HepG2 (cell line): ENCODE results near the gene NAPB. TPM values are rescaled to one million over a fixed set of nuclear protein-coding genes. Genes with fewer than 3 reads are reported as not detected.

Source experiments
- ATAD3A ChIP-seq: sonication (generic); formaldehyde crosslinking; IDR thresholded peaks from 2 replicates; pipeline ENCODE4 v1.4.0; 2020; ENCODE audit warnings: missing genetic modification reagents
- CEBPG ChIP-seq: IDR thresholded peaks from 2 replicates; pipeline ENCODE4 v1.6.1; 2016
- FOXA1 ChIP-seq, 2 experiments: fragments of 450-650 bp in 1 of 2; sonication (generic) in 1 of 2; formaldehyde crosslinking in 1 of 2; IDR thresholded peaks; 2 replicates each; pipeline versions ENCODE4 v1.4.0 to v1.6.1; 2016 to 2020; ENCODE audit warnings: missing genetic modification reagents in 1 of 2
- IKZF1 ChIP-seq: fragments of 450-650 bp; IDR thresholded peaks from 2 replicates; pipeline ENCODE4 v1.7.1; 2016
- KAT7 ChIP-seq: IDR thresholded peaks from 2 replicates; pipeline ENCODE4 v1.6.1; 2018; ENCODE audit warnings: borderline replicate concordance, missing compliant biosample characterization
- LBX2 ChIP-seq: sonication (generic); formaldehyde crosslinking; IDR thresholded peaks from 2 replicates; pipeline ENCODE4 v1.5.0; 2020; ENCODE audit warnings: missing genetic modification reagents, mild to moderate bottlenecking, borderline replicate concordance
- MAF1 ChIP-seq: sonication (generic); formaldehyde crosslinking; IDR thresholded peaks from 2 replicates; pipeline ENCODE4 v1.5.0; 2020; ENCODE audit warnings: missing genetic modification reagents, borderline replicate concordance
- NCOA1 ChIP-seq: sonication (generic); formaldehyde crosslinking; IDR thresholded peaks from 2 replicates; pipeline ENCODE4 v1.9.0; 2021; ENCODE audit warnings: missing genetic modification reagents
- NFATC3 ChIP-seq: sonication (generic); formaldehyde crosslinking; IDR thresholded peaks from 2 replicates; pipeline ENCODE4 v1.5.1; 2020; ENCODE audit warnings: mild to moderate bottlenecking, missing genetic modification reagents
- NFE2L2 ChIP-seq: fragments of 150-350 bp; IDR thresholded peaks from 2 replicates; pipeline ENCODE4 v1.6.1; 2014; ENCODE audit warnings: low read length
- NKX3-1 ChIP-seq: sonication (generic); formaldehyde crosslinking; IDR thresholded peaks from 2 replicates; pipeline ENCODE4 v1.5.0; 2020; ENCODE audit warnings: missing genetic modification reagents
- NR2F2 ChIP-seq: IDR thresholded peaks from 2 replicates; pipeline ENCODE4 v1.6.1; 2012; ENCODE audit warnings: low read depth, inconsistent platforms, borderline replicate concordance
- PAX8 ChIP-seq: sonication (generic); formaldehyde crosslinking; IDR thresholded peaks from 2 replicates; pipeline ENCODE4 v1.8.0; 2022; ENCODE audit warnings: mild to moderate bottlenecking, missing genetic modification reagents, borderline replicate concordance
- PHF20 ChIP-seq: sonication (generic); formaldehyde crosslinking; IDR thresholded peaks from 2 replicates; pipeline ENCODE4 v1.5.0; 2020; ENCODE audit warnings: mild to moderate bottlenecking, missing genetic modification reagents
- RARA ChIP-seq: IDR thresholded peaks from 2 replicates; pipeline ENCODE4 v1.6.1; 2016; ENCODE audit warnings: missing genetic modification reagents, missing compliant biosample characterization
- SIN3A ChIP-seq: IDR thresholded peaks from 2 replicates; pipeline ENCODE4 v1.6.1; 2011; ENCODE audit warnings: low read depth, mild to moderate bottlenecking, control low read depth, low read length, borderline replicate concordance
- SP1 ChIP-seq, 2 experiments: fragments of 450-650 bp in 1 of 2; sonication (generic) in 1 of 2; formaldehyde crosslinking in 1 of 2; IDR thresholded peaks; 2 replicates each; pipeline versions ENCODE4 v1.4.0 to v1.6.1; 2016 to 2020; ENCODE audit warnings: missing genetic modification reagents in 1 of 2
- SP140L ChIP-seq: sonication (generic); formaldehyde crosslinking; IDR thresholded peaks from 2 replicates; pipeline ENCODE4 v1.4.0; 2020; ENCODE audit warnings: missing genetic modification reagents, borderline replicate concordance
- SP2 ChIP-seq: sonication (generic); formaldehyde crosslinking; IDR thresholded peaks from 2 replicates; pipeline ENCODE4 v1.5.1; 2020; ENCODE audit warnings: mild to moderate bottlenecking, missing genetic modification reagents
- SRSF4 ChIP-seq: fragments of 200-400 bp; formaldehyde crosslinking; IDR thresholded peaks from one replicate; pipeline ENCODE4 v1.6.1; 2018; ENCODE audit warnings: mild to moderate bottlenecking, low read depth, low read length, moderate library complexity; ENCODE audit not compliant: poor library complexity, severe bottlenecking
- ZNF264 ChIP-seq: sonication (generic); formaldehyde crosslinking; IDR thresholded peaks from 2 replicates; pipeline ENCODE4 v1.4.0; 2020; ENCODE audit warnings: missing genetic modification reagents
- ZNF326 ChIP-seq: sonication (generic); formaldehyde crosslinking; IDR thresholded peaks from 2 replicates; pipeline ENCODE4 v1.4.0; 2020; ENCODE audit warnings: missing genetic modification reagents, borderline replicate concordance
- ZNF337 ChIP-seq: sonication (generic); formaldehyde crosslinking; IDR thresholded peaks from 2 replicates; pipeline ENCODE4 v1.5.1; 2020; ENCODE audit warnings: missing genetic modification reagents, low read depth, mild to moderate bottlenecking, borderline replicate concordance
- ZNF670 ChIP-seq: sonication (generic); formaldehyde crosslinking; IDR thresholded peaks from 2 replicates; pipeline ENCODE4 v1.8.0; 2022; ENCODE audit warnings: mild to moderate bottlenecking, missing genetic modification reagents, borderline replicate concordance
- ZNF747 ChIP-seq: sonication (generic); formaldehyde crosslinking; IDR thresholded peaks from 2 replicates; pipeline ENCODE4 v1.8.1; 2023; ENCODE audit warnings: missing genetic modification reagents, mild to moderate bottlenecking, borderline replicate concordance
- polyA plus RNA-seq, 8 experiments: library from polyadenylated mRNA; depleted of rRNA in 3 of 8; stranded (reverse) in 7 of 8; unstranded in 1 of 8; fragments of >200 nt; fragmentation: Illumina TruSeq in 4 of 8; extraction: Trizol in 4 of 8; gene quantifications; 2 replicates each; pipeline versions ENCODE4 v1.2.1 to v1.2.3, GENCODE V29; 2011 to 2016; ENCODE audit warnings: low read depth in 4 of 8, missing spikeins in 1 of 8, mixed read lengths in 1 of 8; ENCODE audit not compliant: insufficient read depth in 1 of 8
- total RNA-seq, 5 experiments: library from RNA; depleted of rRNA; stranded (reverse); fragments of >200 nt; fragmentation: Illumina TruSeq; extraction: Trizol; gene quantifications; 2 replicates each; pipeline ENCODE4 v1.2.3, GENCODE V29; 2016; ENCODE audit warnings: low read depth in 1 of 5
- TF ChIP-seq, protein P1 (sequence below): sonication (generic); formaldehyde crosslinking; IDR thresholded peaks from 2 replicates; pipeline ENCODE4 v1.4.0; 2020; ENCODE audit warnings: mild to moderate bottlenecking, missing genetic modification reagents

Gene NAPB
- total and polyA plus RNA-seq, 2 of the 13 experiments (the other 11 are each of a cell fraction or from before 2014, with no cell fraction given) = 15.2 to 16.1 TPM

- TF ChIP-seq SRSF4 = no peak
- TF ChIP-seq RARA (CRISPR knock-in tag) = no peak
- TF ChIP-seq, protein P1, sequence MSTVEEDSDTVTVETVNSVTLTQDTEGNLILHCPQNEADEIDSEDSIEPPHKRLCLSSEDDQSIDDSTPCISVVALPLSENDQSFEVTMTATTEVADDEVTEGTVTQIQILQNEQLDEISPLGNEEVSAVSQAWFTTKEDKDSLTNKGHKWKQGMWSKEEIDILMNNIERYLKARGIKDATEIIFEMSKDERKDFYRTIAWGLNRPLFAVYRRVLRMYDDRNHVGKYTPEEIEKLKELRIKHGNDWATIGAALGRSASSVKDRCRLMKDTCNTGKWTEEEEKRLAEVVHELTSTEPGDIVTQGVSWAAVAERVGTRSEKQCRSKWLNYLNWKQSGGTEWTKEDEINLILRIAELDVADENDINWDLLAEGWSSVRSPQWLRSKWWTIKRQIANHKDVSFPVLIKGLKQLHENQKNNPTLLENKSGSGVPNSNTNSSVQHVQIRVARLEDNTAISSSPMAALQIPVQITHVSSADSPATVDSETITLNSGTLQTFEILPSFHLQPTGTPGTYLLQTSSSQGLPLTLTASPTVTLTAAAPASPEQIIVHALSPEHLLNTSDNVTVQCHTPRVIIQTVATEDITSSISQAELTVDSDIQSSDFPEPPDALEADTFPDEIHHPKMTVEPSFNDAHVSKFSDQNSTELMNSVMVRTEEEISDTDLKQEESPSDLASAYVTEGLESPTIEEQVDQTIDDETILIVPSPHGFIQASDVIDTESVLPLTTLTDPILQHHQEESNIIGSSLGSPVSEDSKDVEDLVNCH (CRISPR knock-in tag) = no peak
- TF ChIP-seq KAT7 (CRISPR knock-in tag) = peak; percentile 78; the same call in 1 of the 2 replicates
- no peak for TF ChIP-seq ZNF747 (CRISPR knock-in tag)
- 0 out of 2 replicates have a peak, but pooled peaks have one; percentile 22 for TF ChIP-seq NCOA1 (CRISPR knock-in tag)
- no peak for TF ChIP-seq SIN3A
- no peak for TF ChIP-seq CEBPG
- TF ChIP-seq NR2F2 = no peak
- TF ChIP-seq ATAD3A (CRISPR knock-in tag) = no peak
- TF ChIP-seq SP2 (CRISPR knock-in tag) = no peak
- TF ChIP-seq SP1 (IDR thresholded peaks at IDR 0.05) = no peak
- TF ChIP-seq SP1 (CRISPR knock-in tag; IDR thresholded peaks at IDR 0.05) = no peak
- TF ChIP-seq ZNF326 (CRISPR knock-in tag) = no peak
- TF ChIP-seq NKX3-1 (CRISPR knock-in tag) = no peak
- no peak for TF ChIP-seq IKZF1
- no peak; the same call in 1 of the 2 replicates for TF ChIP-seq MAF1 (CRISPR knock-in tag)
- TF ChIP-seq NFATC3 (CRISPR knock-in tag) = 0 out of 2 replicates have a peak, but pooled peaks have one; percentile 71
- TF ChIP-seq PAX8 = no peak; the same call in none of the 2 replicates
- TF ChIP-seq NFE2L2 = no peak
- no peak; the same call in 1 of the 2 replicates for TF ChIP-seq ZNF264 (CRISPR knock-in tag)
- no peak for TF ChIP-seq ZNF337
- no peak for TF ChIP-seq ZNF670 (CRISPR knock-in tag)
- no peak; the same call in 1 of the 2 replicates for TF ChIP-seq SP140L
- no peak; the same call in 1 of the 2 replicates for TF ChIP-seq LBX2 (CRISPR knock-in tag)
- TF ChIP-seq PHF20 = no peak
- TF ChIP-seq FOXA1 (IDR thresholded peaks at IDR 0.05) = no peak
- TF ChIP-seq FOXA1 (CRISPR knock-in tag; IDR thresholded peaks at IDR 0.05) = no peak
Measured at GRCh38 chr20:23350904-23351838, 70.1 kb downstream of the NAPB start (continued).
